ENCODE measurements around the gene TPD52L1. TPM values are rescaled to one million over a fixed set of nuclear protein-coding genes. Genes with fewer than 3 reads are reported as not detected.

Gene TPD52L1
- total and polyA plus RNA-seq, 2 of the 13 experiments (the other 11 are each of a cell fraction or from before 2014, with no cell fraction given): 0.49 to 0.53 TPM

GRCh38 chr6:125302840-125303511, 149.4 kb downstream of the TPD52L1 start (continued):
- TF ChIP-seq, protein P1, sequence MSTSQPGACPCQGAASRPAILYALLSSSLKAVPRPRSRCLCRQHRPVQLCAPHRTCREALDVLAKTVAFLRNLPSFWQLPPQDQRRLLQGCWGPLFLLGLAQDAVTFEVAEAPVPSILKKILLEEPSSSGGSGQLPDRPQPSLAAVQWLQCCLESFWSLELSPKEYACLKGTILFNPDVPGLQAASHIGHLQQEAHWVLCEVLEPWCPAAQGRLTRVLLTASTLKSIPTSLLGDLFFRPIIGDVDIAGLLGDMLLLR (CRISPR knock-in tag; IDR thresholded peaks at IDR 0.05): no peak
- TF ChIP-seq ZNF720 (CRISPR knock-in tag; IDR thresholded peaks at IDR 0.05) (no peak), HMG20B (CRISPR knock-in tag; conservative IDR thresholded peaks at IDR 0.05) (no peak), NBN (conservative IDR thresholded peaks at IDR 0.05) (no peak)

DNA sequence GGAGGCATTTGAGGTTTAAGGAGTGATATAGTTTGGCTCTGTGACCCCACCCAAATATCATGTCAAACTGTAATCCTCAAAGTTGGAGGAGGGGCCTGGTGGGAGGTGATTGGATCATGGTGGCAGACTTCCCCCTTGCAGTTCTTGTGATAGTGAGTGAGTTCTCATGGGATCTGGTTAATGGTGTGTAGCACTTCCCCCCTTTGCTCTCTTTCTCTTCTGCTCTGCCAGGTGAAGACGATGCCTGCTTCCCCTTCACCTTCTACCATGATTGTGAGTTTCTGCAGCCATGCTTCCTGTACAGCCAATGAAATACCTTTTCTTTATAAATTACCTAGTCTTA, 149.9 kb downstream of the TPD52L1 start:
- H3K27ac ChIP-seq (ENCODE audit: extremely low read length, insufficient read depth, low read length): no peak overlapping the region
- no peak overlapping the region for H3K4me3 ChIP-seq (replicated peaks in 1 of 3; ENCODE audit: insufficient read depth in 1 of 3, low read depth in 2 of 3, low read length in 3 of 3)
- CTCF ChIA-PET (ENCODE audit: low intra/inter-chr PET ratio, low total read pairs): no interaction called here
- peaks cover 1% of the 10 kb centered on the region in 2 experiments; a peak in 2 of 5 replicates for H3K36me3 ChIP-seq (replicated peaks in 1 of 2; ENCODE audit: control insufficient read depth in 1 of 2, insufficient read depth in 2 of 2, low read length in 2 of 2)
- no peaks in the 10 kb centered on the region for H4K20me1 ChIP-seq (ENCODE audit: insufficient read depth, low read length)
- DNase-seq (ENCODE audit: low spot score) (no peak), ATAC-seq (no peak), FAIRE-seq (no peak)
- peaks cover 7% of the 10 kb centered on the region; the same call in 1 of the 2 replicates for H3K9me3 ChIP-seq (ENCODE audit: low read length)
- H2AFZ ChIP-seq (ENCODE audit: low read length): no peak overlapping the region
- H3K79me2 ChIP-seq (ENCODE audit: insufficient read depth, low read length): no peaks in the 10 kb centered on the region
- no peak overlapping the region for H3K9ac ChIP-seq (ENCODE audit: insufficient read depth, low read depth, low read length)
- in situ Hi-C loops (cut with HindIII; ENCODE audit: extremely low pct_ligation_motif_present, low pct_unique_long_range_greater_than_20kb): loop anchor here (10.0 to 25.0 kb wide), 2 partner anchors 651 to 1809 kb away; partner anchors contain the start of genes HINT3 and RSPO3
- peaks cover 0 to 4% of the 10 kb centered on the region in 2 experiments; a peak in 1 of 5 replicates for H3K27me3 ChIP-seq (ENCODE audit: control insufficient read depth in 1 of 2, insufficient read depth in 2 of 2, low read length in 2 of 2)
- H3K4me1 ChIP-seq (ENCODE audit: insufficient read depth, low read length): peaks cover 47% of the 10 kb centered on the region
- WGBS (ENCODE audit: low lambda C conversion rate): 90% methylated on average over 1 of the region's 1 CpG
- no peak overlapping the region for H3K4me2 ChIP-seq (ENCODE audit: low read depth, low read length)
- intact Hi-C loops (cut with micrococcal nuclease; ENCODE audit: unreplicated experiment): loop anchor here (5.0 kb wide), 1 partner anchor 111 kb away; no protein-coding TSS in a partner anchor
- POLR2A ChIA-PET: no interaction called here
- BruUV-seq (replicated peaks): no TSS peak
- TF ChIP-seq ZBTB44 (CRISPR knock-in tag; IDR thresholded peaks at IDR 0.05) (no peak), JUND (CRISPR knock-in tag; IDR thresholded peaks at IDR 0.05) (no peak), CHD2 (IDR thresholded peaks at IDR 0.05; ENCODE audit: low read depth, low read length) (no peak), FIP1L1 (IDR thresholded peaks at IDR 0.05; ENCODE audit: borderline replicate concordance, insufficient read depth, low read depth, low read length) (no peak), GABPA (IDR thresholded peaks at IDR 0.05; ENCODE audit: low read depth, low read length) (no peak), GABPA (CRISPR knock-in tag; IDR thresholded peaks at IDR 0.05; ENCODE audit: low read depth) (no peak), GLI4 (CRISPR knock-in tag; IDR thresholded peaks at IDR 0.05; ENCODE audit: borderline replicate concordance) (no peak), ZNF879 (CRISPR knock-in tag; IDR thresholded peaks at IDR 0.05) (no peak)
